Limb (tissue), 2 donors: Measurements from ENCODE around the gene DNAH9.

ENCODE experiments used
- DNase-seq, 2 donors: peaks; one replicate each; pipeline ENCODE4 v3.0.0-alpha.2; 2016; ENCODE audit errors: extremely low spot score in 2 of 2

DNAH9 gene

DNA sequence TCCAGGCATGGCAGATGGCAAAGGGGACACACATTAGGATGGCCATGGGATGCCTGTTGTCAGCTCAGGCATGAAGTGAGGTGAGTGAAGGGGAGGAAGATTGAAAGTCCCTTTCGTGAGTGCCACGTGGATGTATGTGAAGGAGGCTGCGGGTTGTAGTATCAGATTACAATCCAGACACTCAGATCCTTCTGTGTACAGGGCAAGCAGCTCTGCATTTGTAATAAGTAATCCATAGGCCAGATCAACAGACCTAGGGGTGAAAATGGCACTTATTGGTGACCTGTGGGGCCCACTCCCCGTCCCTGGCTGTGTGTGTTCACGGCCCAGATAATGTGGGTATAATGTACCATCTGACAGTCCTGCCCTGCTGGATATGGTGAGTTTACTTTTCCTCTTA, 159.5 kb downstream of the DNAH9 start:
- DNase-seq = no peak

DNA sequence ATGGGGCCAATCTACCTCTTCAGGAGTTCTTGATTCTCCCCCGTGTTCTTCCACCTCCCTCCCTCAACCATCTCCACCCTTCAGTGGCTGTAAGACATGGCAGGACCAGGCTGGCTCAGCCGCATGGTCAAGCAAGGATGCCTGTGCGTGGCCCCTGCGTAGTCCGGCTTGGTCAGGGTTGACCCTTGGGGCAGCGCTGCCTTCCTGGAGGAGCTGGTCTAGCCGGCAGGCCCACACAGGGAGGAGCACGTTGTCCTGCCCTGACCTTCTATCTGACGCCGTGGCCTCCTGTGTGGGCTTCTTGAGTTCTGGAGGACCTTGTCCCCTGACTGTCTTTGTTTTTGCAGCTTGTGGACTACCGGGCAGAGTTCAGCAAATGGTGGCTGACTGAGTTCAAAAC, 169.8 kb downstream of the DNAH9 start:
- no peak for DNase-seq

DNA sequence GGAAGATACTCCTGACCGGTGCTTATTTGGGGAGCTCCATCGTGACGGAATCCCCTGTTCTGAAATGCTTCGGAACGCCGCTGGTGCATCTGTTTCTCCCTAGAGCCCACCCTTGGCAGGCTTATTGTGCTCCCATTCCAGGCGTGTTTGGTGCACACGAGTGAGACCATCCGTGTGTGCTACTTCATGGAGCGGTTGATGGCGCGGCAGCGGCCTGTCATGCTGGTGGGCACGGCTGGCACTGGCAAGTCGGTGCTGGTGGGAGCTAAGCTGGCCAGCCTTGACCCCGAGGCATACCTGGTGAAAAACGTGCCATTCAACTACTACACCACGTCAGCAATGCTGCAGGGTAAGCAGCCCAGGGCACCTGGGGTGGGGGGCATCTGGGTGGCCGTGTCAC, 170.7 kb downstream of the DNAH9 start:
- no peak for DNase-seq

DNA sequence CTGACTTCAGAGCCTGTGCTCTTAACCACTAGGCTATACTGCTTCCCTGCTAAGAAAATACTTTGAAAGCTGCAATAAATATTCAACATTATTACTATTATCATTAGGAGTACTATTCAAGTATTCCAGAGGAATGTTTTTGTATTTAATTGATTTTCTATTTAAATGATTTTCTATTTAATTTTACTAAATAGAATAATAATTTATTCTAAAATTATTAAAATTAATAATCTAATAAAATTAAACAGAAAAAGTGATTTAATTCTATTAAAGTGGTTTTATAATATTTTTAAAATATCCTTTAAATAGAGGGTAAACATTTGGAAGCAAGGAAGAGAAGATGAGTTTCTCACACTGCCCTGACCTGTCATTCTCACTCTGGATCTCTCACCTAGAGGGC, 173.8 kb downstream of the DNAH9 start:
- no peak for DNase-seq

DNA sequence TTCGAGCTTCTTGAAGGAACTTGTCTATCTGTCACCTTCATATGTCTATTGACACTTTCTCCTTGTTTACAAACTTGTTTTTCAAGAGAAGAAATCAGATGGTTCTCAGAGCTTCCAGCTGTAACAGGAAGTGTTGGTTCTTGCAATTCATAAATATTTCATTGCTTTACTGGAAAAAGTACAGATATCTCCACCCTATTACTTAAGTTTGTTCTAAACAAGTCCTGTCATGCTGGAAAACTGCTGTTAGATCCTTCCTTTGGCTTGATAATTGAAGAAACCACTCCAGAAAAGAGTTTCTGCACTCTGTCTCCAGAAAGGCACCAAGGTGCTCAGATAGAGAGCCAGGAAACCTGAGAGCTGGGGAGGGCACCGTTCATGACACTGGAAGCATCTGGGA, 181.6 kb downstream of the DNAH9 start:
- DNase-seq = no peak

DNA sequence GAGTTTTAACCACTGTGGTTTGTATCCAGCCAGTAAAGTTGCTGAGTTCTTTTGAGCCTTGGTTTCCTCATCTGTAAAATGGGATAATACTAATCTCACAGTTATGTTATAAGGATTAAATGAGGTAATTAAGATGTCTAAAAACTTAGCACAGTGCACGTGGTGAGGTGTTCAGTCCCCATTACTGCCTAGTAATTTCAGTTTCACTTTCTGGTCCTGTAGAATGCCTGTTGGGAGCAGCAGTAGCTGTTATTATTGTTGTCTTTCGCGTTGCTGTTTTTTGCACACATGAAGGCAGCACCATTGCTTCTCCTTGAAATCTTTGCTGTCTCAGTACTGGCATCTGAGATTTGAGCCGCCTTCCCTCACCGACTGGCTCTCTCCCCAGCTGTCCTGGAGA, 182.4 kb downstream of the DNAH9 start:
- no peak for DNase-seq

DNA sequence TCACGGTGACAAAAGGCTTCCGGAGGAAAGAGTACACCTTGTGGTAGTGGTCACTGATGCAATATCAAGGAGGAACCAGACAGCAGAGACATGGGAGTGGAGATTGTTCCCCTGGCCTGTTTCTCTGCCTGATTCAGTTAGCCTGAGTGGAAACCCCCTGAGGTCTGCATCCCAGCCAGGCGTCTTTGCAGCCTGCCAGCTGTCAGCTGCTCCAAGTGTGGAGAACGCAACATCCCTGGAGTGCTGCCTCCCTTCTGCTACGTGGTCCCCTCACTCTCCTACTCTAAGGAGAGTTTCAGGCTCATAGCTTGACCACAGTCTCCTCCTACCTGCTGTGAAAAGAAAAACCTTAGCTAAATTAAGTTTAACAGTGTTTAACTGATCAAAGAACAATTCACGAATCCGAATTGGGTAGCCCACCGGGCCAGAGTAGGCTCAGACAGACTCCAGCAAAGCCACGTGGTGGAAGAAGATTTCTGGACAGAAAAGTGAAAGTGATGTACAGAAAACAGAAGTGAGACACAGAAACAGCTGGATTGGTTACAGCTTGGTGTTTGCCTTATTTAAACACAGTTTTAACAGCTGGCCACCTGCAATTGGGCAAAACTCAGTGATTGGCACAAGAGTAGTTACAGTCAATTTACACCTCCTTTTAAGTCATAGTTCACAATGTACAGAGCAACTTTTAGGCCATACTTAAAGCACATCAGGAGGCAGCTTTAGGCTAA, 188.6 kb downstream of the DNAH9 start:
- no peak for DNase-seq

DNA sequence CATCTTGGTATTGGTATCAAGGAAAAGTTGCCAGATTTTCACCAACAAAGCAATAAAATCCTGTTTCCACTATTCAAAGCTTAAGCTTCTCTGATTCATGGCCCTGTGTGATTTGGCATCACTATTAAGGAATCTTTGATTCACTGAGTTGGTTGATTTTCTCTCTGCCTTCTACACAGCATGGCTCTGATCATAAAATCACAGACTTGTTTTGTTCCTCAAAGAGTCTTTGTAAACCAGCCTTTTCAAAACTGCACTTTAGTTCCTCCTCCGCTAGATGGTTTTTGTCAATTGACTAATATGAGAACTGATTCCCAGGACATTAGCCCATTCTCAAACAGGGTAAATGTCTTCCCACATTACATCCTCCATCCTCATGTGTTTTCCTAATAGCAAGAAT, 197.6 kb downstream of the DNAH9 start:
- DNase-seq = no peak

DNA sequence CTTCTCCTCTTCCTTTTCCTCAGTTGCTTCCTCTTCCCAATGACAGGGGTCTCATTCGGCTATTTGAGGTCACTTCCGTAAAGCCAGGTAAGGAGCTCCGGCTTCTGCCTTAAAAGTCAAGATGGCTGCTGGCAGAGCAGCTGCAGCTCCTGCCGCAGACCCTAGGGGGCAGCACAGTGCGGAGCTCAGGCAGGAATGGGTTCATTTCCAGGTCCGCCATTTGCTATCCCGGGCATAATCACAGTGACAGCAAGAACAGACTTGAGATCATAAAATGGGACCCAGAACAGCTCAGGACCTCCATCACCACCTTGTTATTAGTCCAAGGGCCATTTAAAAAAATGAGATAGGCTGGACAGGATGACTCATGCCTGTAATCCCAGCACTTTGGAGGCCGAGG, 199.5 kb downstream of the DNAH9 start:
- DNase-seq = no peak

DNA sequence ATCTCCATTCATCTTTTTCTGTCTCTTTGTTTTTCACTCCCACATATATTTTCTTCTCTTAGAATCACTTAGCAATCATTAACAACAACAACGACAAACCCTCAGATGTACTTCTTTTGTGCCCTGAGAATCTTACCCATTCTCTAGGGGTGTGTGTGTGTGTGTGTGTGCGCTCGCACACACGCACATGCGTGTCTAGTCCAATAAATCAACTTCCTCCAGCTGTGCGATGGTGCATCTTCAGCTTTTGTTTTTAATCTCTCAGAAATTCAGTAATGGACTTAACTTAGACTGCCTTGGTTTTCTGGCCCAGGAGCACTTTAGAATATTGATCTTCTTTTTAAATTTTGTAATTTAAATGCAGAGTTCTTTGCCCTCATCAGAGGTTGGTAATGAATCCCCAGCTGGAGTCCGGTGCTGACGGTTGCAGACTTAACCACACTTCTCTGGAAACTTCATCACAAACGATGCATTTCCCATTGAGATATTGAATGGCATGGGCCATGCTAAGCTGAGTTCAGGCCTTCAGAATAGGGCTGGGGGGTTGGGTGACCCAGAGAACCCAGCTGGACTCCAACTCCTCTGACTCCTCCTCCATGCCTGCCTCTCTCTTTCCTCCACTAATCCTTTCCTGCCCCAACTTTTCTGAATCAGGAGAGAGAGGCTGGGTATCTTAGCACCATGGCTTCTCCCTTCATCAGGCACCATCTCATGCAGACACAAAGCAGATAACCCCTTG, 205.1 kb downstream of the DNAH9 start:
- no peak for DNase-seq

DNA sequence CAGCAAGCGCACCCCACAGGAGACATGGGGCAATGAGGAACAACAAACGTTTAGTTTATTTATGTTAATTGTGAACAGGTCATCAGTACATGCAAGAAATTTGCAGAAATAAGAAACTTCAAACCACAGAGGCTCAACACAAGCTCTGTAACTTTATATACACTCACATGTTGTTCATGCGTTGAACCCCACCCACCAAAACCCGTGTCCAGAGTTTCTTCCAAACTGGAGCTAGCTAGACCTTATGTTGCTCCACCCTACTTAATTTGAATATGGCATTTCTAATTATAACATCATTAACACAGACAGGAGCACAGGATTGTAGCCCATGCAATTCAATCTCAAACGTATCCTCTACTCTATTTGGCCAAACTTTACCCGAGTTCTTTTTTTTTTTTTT, 206.9 kb downstream of the DNAH9 start:
- no peak for DNase-seq

DNA sequence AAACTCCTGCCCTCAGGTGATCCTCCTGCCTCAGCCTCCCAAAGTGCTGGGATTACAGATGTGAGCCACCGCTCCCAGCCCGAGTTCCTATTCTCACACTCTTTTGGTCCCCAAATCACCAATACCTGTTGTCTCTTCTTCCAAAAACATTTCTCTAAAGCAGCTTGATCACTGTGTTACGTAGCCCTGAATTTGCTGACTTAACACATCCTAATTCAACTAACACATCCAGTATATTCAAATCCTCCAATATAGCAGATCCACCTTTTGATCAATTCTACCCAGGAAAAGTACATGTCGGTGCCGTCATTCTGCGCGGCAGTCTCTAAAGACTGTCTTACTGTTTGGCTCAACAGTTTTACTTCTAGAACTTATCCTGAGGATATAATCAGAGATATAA, 207.7 kb downstream of the DNAH9 start:
- DNase-seq = no peak

DNA sequence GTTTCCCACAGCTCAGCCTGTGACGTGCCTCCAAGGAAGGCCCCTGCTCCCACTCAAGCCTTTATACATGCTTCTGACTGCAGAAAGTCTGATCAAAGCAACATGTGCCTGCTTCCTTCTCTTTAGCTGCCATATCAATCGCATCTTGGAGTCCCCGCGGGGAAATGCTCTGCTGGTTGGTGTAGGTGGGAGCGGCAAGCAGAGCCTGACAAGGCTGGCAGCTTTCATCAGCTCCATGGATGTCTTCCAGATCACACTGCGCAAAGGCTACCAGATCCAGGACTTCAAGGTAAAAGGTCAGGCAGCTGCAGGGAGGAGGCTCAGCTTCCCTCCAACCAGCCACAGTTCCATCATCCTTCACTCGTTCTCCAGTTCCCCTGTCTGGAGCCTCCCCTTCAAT, 209.3 kb downstream of the DNAH9 start:
- no peak for DNase-seq

DNA sequence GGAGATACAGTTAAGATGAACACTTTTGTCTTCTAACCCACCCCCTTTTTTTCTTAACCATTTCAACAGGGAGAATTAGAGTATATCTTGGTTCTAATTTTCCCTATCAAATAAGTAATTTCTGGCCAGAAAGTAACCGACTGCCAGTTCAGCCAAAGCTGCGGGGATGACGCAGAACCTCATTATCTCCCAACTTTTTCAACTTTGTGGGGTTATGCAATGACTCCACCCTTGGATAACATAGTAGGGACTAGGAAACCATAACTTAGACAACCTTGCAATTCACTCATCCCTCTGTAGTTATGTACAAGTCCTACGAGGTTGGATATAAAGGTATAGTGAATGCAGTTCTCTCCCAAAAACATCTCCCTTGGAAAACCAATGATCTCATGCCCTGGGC, 215.0 kb downstream of the DNAH9 start:
- DNase-seq = no peak

DNA sequence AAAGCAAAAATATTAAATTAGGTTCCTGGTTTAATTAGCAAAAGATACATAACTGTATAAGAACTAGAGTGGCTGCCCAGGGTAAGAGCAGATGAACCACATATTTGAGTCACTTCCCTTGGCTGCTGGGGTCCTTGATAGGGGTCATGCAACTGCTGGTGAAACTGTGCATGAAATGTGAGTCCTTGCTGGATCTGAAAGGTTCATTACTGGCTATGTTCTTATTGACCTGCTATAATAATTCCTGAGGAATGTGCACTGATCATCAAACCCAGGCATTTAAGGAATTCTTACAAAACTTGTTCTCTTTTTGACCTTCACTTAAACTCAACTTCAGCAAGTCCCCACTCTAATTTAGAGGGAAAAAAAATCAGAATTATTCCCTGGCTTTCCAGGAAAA, 215.6 kb downstream of the DNAH9 start:
- no peak for DNase-seq

DNA sequence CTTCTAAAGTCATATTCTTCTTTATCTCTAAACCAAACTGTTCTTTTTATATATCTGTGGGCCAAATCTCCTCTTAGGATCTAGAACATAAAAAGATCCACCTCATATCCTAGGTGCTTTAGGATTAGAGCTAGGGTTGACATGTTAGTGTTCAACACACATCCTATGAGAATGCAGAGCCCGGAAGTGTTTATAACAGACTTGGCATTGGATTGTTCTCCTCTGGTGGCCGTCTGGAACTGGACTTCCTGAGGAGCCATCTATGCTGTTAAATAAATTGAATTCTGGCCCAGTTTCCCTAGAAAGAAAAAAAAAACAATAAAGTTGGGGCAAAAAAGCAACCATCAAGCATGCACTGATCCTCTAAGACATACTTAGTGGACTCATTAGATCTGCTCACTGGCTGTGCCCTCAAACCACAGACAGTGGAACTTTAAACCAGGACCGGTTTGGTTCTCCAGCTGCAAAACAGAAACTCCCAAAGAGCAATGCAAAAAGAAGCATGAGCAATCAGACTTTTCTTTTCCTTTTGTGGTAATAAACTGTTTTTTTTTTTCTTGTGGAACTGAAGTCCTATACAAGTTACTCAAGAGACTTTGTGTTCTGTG, 216.5 kb downstream of the DNAH9 start:
- no peak for DNase-seq

DNA sequence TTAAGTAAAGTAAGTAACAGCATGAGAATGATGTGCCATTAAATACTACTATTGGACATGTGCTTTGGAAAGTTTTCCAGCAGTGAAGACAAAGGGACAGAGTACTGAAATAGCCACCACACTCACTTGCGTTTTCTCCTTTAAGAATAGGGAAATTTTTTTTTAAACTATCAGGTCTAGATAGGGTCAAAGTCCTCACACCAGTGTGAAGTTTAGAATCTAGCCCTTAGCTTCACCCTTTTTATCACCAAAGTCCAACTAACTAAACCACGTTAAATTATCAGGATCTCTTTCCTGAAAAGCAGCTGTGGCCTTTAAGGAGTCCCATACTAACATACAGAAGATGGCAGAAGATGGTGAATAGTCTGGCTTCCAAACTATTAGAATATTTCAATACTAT, 218.1 kb downstream of the DNAH9 start:
- DNase-seq = no peak

DNA sequence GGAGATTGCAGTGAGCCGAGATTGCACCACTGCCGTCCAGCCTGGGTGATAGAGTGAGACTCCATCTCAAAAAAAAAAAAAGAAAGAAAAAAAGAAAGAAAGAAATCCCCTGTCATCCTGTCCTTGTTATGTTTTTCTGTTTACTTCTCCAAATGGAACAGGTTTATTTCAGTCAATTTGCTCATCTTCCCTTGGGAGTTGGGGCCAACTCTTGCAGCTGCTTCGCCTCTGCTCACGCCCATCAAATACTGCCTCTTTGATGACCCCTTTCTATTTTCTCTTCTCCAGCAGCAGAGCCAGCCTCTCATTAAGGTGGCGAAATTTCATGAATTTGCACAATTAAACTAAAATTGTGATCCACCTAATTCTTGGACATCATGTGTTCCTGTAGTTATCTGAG, 225.6 kb downstream of the DNAH9 start:
- no peak for DNase-seq

DNA sequence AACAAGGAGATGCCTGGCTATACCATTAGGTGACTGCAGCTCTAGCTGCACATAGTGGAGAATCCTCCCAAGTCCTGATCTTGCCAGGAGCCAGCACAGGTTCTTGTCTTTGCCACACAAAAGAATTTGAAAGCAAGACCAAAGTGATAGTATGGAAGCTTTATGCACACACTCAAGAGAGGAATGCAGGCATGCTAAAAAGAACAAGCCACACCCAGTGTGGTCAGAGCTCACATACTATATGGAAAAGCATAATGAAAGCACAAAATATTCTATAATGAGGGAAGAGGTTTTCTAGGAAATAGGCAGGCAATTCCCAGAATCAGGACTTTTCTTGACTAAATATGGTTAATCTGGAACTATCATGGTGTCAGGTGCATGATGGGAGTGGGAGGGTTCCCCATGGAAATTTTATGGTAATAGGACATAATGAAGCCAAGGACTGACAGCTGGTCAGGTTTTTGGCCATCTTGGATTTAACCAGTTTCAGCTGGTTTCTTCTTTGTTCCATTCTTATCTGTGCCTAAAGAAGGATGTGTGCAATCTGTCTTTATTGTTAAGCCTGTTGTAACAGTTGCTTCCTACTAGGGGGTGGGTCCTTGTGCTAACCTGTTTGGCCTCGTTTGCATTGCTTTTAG, 227.4 kb downstream of the DNAH9 start:
- no peak for DNase-seq

DNA sequence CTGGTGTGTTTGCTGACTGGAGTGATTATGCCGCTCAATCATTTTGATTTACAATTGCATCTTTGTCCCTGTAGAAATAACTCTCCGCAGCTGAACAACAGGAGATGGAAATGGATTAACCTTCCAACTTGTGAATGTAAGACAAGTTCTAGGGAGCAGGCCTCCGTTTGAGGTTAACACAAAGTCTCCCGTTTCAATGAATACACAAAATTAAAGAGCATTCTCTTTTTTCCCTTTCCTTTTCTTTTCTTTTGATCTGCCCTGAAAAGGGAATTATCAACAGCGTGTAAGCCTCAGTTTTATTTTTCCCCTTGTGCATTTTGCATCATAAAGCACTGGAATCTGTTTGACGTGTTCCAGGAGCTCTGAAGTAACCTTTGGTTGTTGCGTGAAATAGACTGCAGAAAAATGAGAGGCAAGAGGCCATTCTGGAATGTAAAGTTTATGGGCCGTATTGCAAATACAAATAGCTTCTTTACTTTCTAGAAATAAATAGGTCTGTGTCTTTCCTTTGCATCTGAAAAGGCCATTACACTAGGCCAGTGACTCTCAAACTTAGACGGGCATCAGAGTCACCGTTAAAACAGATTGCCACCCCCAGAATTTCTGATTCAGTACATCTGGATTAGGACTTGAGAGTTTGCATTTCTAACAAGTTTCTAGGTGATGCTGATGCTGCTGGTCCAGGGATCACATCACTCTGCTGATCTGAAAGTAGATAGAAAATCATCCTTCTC, 234.3 kb downstream of the DNAH9 start:
- DNase-seq = no peak

DNA sequence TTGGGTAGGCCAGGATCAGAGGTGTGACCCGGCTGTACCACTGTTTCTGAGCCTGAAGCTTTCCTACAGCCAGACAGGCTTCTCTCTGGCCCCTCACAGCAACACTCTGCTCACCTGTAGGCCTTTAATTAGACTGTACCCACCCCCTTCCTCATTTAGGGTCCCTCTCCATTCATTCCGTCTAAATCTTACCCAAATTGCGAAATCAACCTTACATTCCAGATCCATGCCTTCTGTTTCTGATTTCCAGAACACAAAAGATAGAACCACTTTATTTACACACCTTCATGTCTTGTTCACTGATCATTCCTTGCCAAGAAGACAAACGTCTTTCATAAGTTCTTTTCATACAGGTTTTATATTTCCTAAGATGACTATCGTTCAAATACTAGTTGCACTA, 238.2 kb downstream of the DNAH9 start:
- no peak for DNase-seq

DNA sequence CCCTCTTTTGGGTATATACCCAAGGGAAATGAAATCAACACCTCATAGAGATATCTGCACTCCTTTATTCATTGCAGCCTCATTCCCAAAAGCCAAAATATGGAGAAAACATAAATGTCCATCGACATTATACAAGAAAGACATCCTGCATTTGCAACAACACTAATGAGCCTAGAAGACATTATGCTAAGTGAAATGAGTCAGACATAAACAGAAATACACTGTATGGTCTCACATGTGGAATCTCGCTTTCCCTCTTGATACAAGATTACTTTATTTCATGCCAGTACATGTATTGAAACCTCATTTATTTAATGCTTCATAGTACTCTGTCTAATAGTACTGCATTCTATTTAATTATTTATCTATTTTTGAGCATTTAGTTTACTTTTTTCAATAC, 241.8 kb downstream of the DNAH9 start:
- no peak for DNase-seq
